ENCODE results near the gene RASAL2. TPM values are rescaled to one million over a fixed set of nuclear protein-coding genes. Genes with fewer than 3 reads are reported as not detected.
"Not testable (repeated sequence)": the region's sequence is repeated elsewhere in the genome, so short reads cannot be mapped to it uniquely, and the experiment has no call there.

Gene RASAL2
- total RNA-seq, 1 donor from 2014 or later = 45.8 TPM

- intact Hi-C loops (cut with DNase I) = loop anchor here (5.0 kb wide), 2 partner anchors 100 to 135 kb away; partner anchors contain the start of gene RASAL2
- no peak for DNase-seq (ENCODE audit: low spot score)
Observed at GRCh38 chr1:178192686-178193085, 98.8 kb downstream of the RASAL2 start.

- intact Hi-C loops (cut with DNase I) = no loop called here
- no peak for DNase-seq (ENCODE audit: low spot score)
Observed at GRCh38 chr1:178196631-178197030, 102.7 kb downstream of the RASAL2 start.

- DNase-seq (ENCODE audit: low spot score); intact Hi-C loops (cut with DNase I): not testable (repeated sequence)
Observed at GRCh38 chr1:178202095-178202494, 108.2 kb downstream of the RASAL2 start.

GRCh38 chr1:178202546-178202945 lies 108.6 kb downstream of the RASAL2 start:
- DNase-seq (ENCODE audit: low spot score); intact Hi-C loops (cut with DNase I): not testable (repeated sequence)

GRCh38 chr1:178208269-178208856 lies 114.5 kb downstream of the RASAL2 start:
- intact Hi-C loops (cut with DNase I) = loop anchor here (5.0 kb wide), 1 partner anchor 69 kb away; no protein-coding TSS in a partner anchor
- DNase-seq (ENCODE audit: low spot score) = not testable (repeated sequence)

- intact Hi-C loops (cut with DNase I) = loop anchor here (5.0 kb wide), 1 partner anchor 67 kb away; no protein-coding TSS in a partner anchor
- no peak for DNase-seq (ENCODE audit: low spot score)
Observed at GRCh38 chr1:178209935-178210334, 116.0 kb downstream of the RASAL2 start.

GRCh38 chr1:178218550-178218949 lies 124.6 kb downstream of the RASAL2 start:
- intact Hi-C loops (cut with DNase I) = no loop called here
- DNase-seq (ENCODE audit: low spot score) = no peak

GRCh38 chr1:178220094-178220493 lies 126.2 kb downstream of the RASAL2 start:
- intact Hi-C loops (cut with DNase I) = no loop called here
- no peak for DNase-seq (ENCODE audit: low spot score)

- intact Hi-C loops (cut with DNase I) = no loop called here
- DNase-seq (ENCODE audit: low spot score) = no peak
Observed at GRCh38 chr1:178223289-178223688, 129.4 kb downstream of the RASAL2 start.

- intact Hi-C loops (cut with DNase I) = no loop called here
Observed at GRCh38 chr1:178224358-178224757, 130.5 kb downstream of the RASAL2 start.

GRCh38 chr1:178230881-178231409 lies 137.0 kb downstream of the RASAL2 start:
- no peak for DNase-seq (ENCODE audit: low spot score)
- intact Hi-C loops (cut with DNase I) = no loop called here

More at GRCh38 chr1:178224358-178224757, 130.5 kb downstream of the RASAL2 start:
- DNase-seq (ENCODE audit: low spot score) = no peak

- intact Hi-C loops (cut with DNase I) = no loop called here
Observed at GRCh38 chr1:178232108-178232507, 138.2 kb downstream of the RASAL2 start.

GRCh38 chr1:178232949-178233348 lies 139.0 kb downstream of the RASAL2 start:
- intact Hi-C loops (cut with DNase I) = no loop called here
- DNase-seq (ENCODE audit: low spot score) = no peak

More at GRCh38 chr1:178232108-178232507, 138.2 kb downstream of the RASAL2 start:
- DNase-seq (ENCODE audit: low spot score) = no peak

GRCh38 chr1:178237121-178237520 lies 143.2 kb downstream of the RASAL2 start:
- intact Hi-C loops (cut with DNase I) = no loop called here
- DNase-seq (ENCODE audit: low spot score) = no peak

GRCh38 chr1:178238722-178239510 lies 145.0 kb downstream of the RASAL2 start:
- no peak for DNase-seq (ENCODE audit: low spot score)
- intact Hi-C loops (cut with DNase I) = no loop called here

- intact Hi-C loops (cut with DNase I) = no loop called here
- DNase-seq (ENCODE audit: low spot score) = no peak
Observed at GRCh38 chr1:178241057-178241456, 147.2 kb downstream of the RASAL2 start.

- intact Hi-C loops (cut with DNase I) = no loop called here
- DNase-seq (ENCODE audit: low spot score) = no peak
Observed at GRCh38 chr1:178241837-178242236, 147.9 kb downstream of the RASAL2 start.

GRCh38 chr1:178243119-178243518 lies 149.2 kb downstream of the RASAL2 start:
- intact Hi-C loops (cut with DNase I) = no loop called here
- no peak for DNase-seq (ENCODE audit: low spot score)

- intact Hi-C loops (cut with DNase I) = no loop called here
- no peak for DNase-seq (ENCODE audit: low spot score)
Observed at GRCh38 chr1:178243890-178244289, 150.0 kb downstream of the RASAL2 start.

- DNase-seq (ENCODE audit: low spot score); intact Hi-C loops (cut with DNase I): not testable (repeated sequence)
Observed at GRCh38 chr1:178248284-178248683, 154.4 kb downstream of the RASAL2 start.

- intact Hi-C loops (cut with DNase I); DNase-seq (ENCODE audit: low spot score): not testable (repeated sequence)
Observed at GRCh38 chr1:178253581-178253980, 159.7 kb downstream of the RASAL2 start.

Data from cardiac septum (tissue), 1 donor.